ENCODE data around the gene GRID1.

The GRID1 gene

DNA sequence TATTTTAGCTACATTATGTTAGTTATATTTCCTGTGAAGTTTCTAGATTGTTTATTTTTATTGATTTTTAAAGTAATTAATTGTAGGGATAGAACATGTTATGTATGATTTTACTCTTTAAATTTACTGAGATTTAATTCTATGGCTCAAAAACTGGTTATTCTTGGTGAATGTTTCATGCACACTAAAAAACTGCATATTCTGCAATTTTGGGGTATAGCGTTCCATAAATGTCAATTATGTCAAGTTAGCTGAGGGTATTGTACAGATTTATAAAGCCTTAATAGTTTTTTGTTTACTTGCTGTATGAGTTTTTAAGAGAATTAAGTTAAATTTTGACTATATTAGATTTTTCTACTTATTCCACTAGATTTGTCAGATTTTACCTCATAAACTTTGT, 669.7 kb downstream of the GRID1 start:
- Histone ChIP-seq H3K27me3 (ENCODE audit: insufficient read depth, insufficient read length) (no peaks in the 10 kb centered on the region), H3K9ac (ENCODE audit: insufficient read length, low read depth) (no peak overlapping the region), H3K9me3 (ENCODE audit: insufficient read depth, low read length) (no peaks in the 10 kb centered on the region), H3K4me1 (ENCODE audit: insufficient read depth, insufficient read length) (no peaks in the 10 kb centered on the region), H3K4me3 (ENCODE audit: insufficient read length, low read depth) (no peak overlapping the region), H3K36me3 (ENCODE audit: insufficient read depth, insufficient read length, low read length) (no peaks in the 10 kb centered on the region)
- DNase-seq (ENCODE audit: low read depth, low spot score) = no peak
- TF ChIP-seq YY1 (IDR thresholded peaks at IDR 0.05; ENCODE audit: insufficient read depth, insufficient read length) = no peak
- no peak for TF ChIP-seq ZNF274 (IDR thresholded peaks at IDR 0.05; ENCODE audit: low read depth, low read length)
- no peak for TF ChIP-seq SUZ12 (IDR thresholded peaks at IDR 0.05; ENCODE audit: extremely low read depth, insufficient read depth, insufficient read length)

DNA sequence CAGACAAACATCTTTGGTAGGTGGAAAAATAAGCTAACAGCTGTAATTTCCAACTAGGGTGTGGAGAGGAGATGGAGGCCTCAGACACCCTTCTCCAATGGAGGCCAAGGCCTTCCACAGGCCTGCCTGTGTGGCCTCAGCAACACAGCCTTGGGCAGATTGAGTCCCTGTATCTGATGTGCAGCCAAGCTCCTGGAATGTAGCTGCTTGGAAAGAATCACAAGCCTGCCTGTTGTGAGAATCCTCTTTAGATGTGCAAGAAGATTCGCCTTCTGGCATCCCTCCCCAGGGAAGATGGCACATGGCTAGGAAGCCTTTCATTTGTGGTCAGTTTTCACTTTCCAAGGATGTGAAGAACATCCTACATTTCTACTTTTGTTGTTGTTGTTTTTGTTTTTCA, 684.0 kb downstream of the GRID1 start:
- TF ChIP-seq ZNF274 (IDR thresholded peaks at IDR 0.05; ENCODE audit: low read depth, low read length) (no peak), YY1 (IDR thresholded peaks at IDR 0.05; ENCODE audit: insufficient read depth, insufficient read length) (no peak), SUZ12 (IDR thresholded peaks at IDR 0.05; ENCODE audit: extremely low read depth, insufficient read depth, insufficient read length) (no peak)
- Histone ChIP-seq H3K9me3 (ENCODE audit: insufficient read depth, low read length) (no peaks in the 10 kb centered on the region), H3K36me3 (ENCODE audit: insufficient read depth, insufficient read length, low read length) (no peaks in the 10 kb centered on the region), H3K4me1 (ENCODE audit: insufficient read depth, insufficient read length) (no peaks in the 10 kb centered on the region), H3K9ac (ENCODE audit: insufficient read length, low read depth) (no peak overlapping the region), H3K4me3 (ENCODE audit: insufficient read length, low read depth) (no peak overlapping the region), H3K27me3 (ENCODE audit: insufficient read depth, insufficient read length) (no peaks in the 10 kb centered on the region)
- no peak for DNase-seq (ENCODE audit: low read depth, low spot score)

DNA sequence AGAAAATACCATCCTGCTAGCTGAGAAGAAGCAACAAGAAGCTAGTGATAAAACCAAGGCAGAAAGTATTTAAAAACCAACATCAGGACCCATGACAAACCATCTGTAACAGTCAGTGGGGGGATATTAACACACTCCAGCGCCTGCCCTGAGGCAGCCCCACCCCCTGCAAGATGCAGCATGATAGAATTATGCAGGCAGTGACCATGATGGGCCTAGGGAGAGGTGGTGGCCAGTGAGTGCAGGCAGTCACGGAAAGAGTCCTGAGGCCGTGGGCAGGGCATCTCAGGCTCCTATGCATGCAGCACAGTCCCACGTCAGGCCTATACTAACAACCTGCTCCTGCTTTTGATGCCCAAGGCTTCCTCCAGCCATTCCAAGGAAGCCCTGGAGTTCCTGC, 686.9 kb downstream of the GRID1 start:
- no peak for DNase-seq (ENCODE audit: low read depth, low spot score)
- Histone ChIP-seq H3K36me3 (ENCODE audit: insufficient read depth, insufficient read length, low read length) (no peaks in the 10 kb centered on the region), H3K27me3 (ENCODE audit: insufficient read depth, insufficient read length) (no peaks in the 10 kb centered on the region), H3K9me3 (ENCODE audit: insufficient read depth, low read length) (no peaks in the 10 kb centered on the region), H3K4me1 (ENCODE audit: insufficient read depth, insufficient read length) (no peaks in the 10 kb centered on the region), H3K4me3 (ENCODE audit: insufficient read length, low read depth) (no peak overlapping the region), H3K9ac (ENCODE audit: insufficient read length, low read depth) (no peak overlapping the region)
- TF ChIP-seq SUZ12 (IDR thresholded peaks at IDR 0.05; ENCODE audit: extremely low read depth, insufficient read depth, insufficient read length) (no peak), ZNF274 (IDR thresholded peaks at IDR 0.05; ENCODE audit: low read depth, low read length) (no peak), YY1 (IDR thresholded peaks at IDR 0.05; ENCODE audit: insufficient read depth, insufficient read length) (no peak)

DNA sequence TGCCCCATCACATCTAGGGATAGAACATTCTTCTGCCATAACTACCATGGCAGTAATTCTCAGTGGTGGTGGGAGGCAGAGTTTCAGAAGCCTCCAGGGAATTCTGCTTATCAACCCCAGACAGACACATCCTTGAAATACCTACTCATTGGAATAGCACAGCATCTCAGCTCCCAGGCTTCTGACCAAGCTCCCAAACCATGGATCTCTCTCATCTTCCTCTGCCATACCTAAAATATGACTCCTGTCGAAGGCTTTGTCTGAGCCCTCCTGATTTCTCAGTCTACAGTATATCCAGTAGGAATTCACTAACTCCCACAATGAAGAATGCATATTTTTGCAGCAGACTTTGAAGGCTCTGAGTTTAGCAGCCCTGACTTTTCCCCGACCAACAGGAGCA, 687.5 kb downstream of the GRID1 start:
- Histone ChIP-seq H3K4me1 (ENCODE audit: insufficient read depth, insufficient read length) (no peaks in the 10 kb centered on the region), H3K36me3 (ENCODE audit: insufficient read depth, insufficient read length, low read length) (no peaks in the 10 kb centered on the region), H3K4me3 (ENCODE audit: insufficient read length, low read depth) (no peak overlapping the region), H3K9me3 (ENCODE audit: insufficient read depth, low read length) (no peaks in the 10 kb centered on the region), H3K9ac (ENCODE audit: insufficient read length, low read depth) (no peak overlapping the region), H3K27me3 (ENCODE audit: insufficient read depth, insufficient read length) (no peaks in the 10 kb centered on the region)
- DNase-seq (ENCODE audit: low read depth, low spot score) = no peak
- TF ChIP-seq SUZ12 (IDR thresholded peaks at IDR 0.05; ENCODE audit: extremely low read depth, insufficient read depth, insufficient read length) = no peak
- no peak for TF ChIP-seq YY1 (IDR thresholded peaks at IDR 0.05; ENCODE audit: insufficient read depth, insufficient read length)
- no peak for TF ChIP-seq ZNF274 (IDR thresholded peaks at IDR 0.05; ENCODE audit: low read depth, low read length)

GRCh38 chr10:85674851-85675250, 691.7 kb downstream of the GRID1 start:
- H3K9ac ChIP-seq (ENCODE audit: insufficient read length, low read depth) = no peak overlapping the region
- TF ChIP-seq ZNF274 (IDR thresholded peaks at IDR 0.05; ENCODE audit: low read depth, low read length) = no peak
- no peak for TF ChIP-seq YY1 (IDR thresholded peaks at IDR 0.05; ENCODE audit: insufficient read depth, insufficient read length)
- TF ChIP-seq SUZ12 (IDR thresholded peaks at IDR 0.05; ENCODE audit: extremely low read depth, insufficient read depth, insufficient read length) = no peak
- peaks cover 8% of the 10 kb centered on the region; the same call in 1 of the 2 replicates for H3K9me3 ChIP-seq (ENCODE audit: insufficient read depth, low read length)
- no peaks in the 10 kb centered on the region for H3K4me1 ChIP-seq (ENCODE audit: insufficient read depth, insufficient read length)
- no peaks in the 10 kb centered on the region for H3K36me3 ChIP-seq (ENCODE audit: insufficient read depth, insufficient read length, low read length)
- DNase-seq (ENCODE audit: low read depth, low spot score) = no peak
- H3K27me3 ChIP-seq (ENCODE audit: insufficient read depth, insufficient read length) = no peaks in the 10 kb centered on the region
- H3K4me3 ChIP-seq (ENCODE audit: insufficient read length, low read depth) = no peak overlapping the region

- Histone ChIP-seq H3K9ac (ENCODE audit: insufficient read length, low read depth) (no peak overlapping the region), H3K9me3 (ENCODE audit: insufficient read depth, low read length) (peaks cover 8% of the 10 kb centered on the region; the same call in 1 of the 2 replicates), H3K4me3 (ENCODE audit: insufficient read length, low read depth) (no peak overlapping the region), H3K27me3 (ENCODE audit: insufficient read depth, insufficient read length) (no peaks in the 10 kb centered on the region), H3K4me1 (ENCODE audit: insufficient read depth, insufficient read length) (peaks cover under 1% of the 10 kb centered on the region), H3K36me3 (ENCODE audit: insufficient read depth, insufficient read length, low read length) (no peaks in the 10 kb centered on the region)
- no peak for TF ChIP-seq YY1 (IDR thresholded peaks at IDR 0.05; ENCODE audit: insufficient read depth, insufficient read length)
- TF ChIP-seq SUZ12 (IDR thresholded peaks at IDR 0.05; ENCODE audit: extremely low read depth, insufficient read depth, insufficient read length) = no peak
- TF ChIP-seq ZNF274 (IDR thresholded peaks at IDR 0.05; ENCODE audit: low read depth, low read length) = no peak
- DNase-seq (ENCODE audit: low read depth, low spot score) = no peak
These were observed 693.3 kb downstream of the GRID1 start for GRCh38 chr10:85673270-85673669.

- peaks cover 3% of the 10 kb centered on the region for H3K4me1 ChIP-seq (ENCODE audit: insufficient read depth, insufficient read length)
- no peak for DNase-seq (ENCODE audit: low read depth, low spot score)
- no peaks in the 10 kb centered on the region for H3K27me3 ChIP-seq (ENCODE audit: insufficient read depth, insufficient read length)
- no peak for TF ChIP-seq ZNF274 (IDR thresholded peaks at IDR 0.05; ENCODE audit: low read depth, low read length)
- no peak for TF ChIP-seq SUZ12 (IDR thresholded peaks at IDR 0.05; ENCODE audit: extremely low read depth, insufficient read depth, insufficient read length)
- no peak for TF ChIP-seq YY1 (IDR thresholded peaks at IDR 0.05; ENCODE audit: insufficient read depth, insufficient read length)
- no peak overlapping the region for H3K9ac ChIP-seq (ENCODE audit: insufficient read length, low read depth)
- peaks cover 8% of the 10 kb centered on the region; the same call in 1 of the 2 replicates for H3K9me3 ChIP-seq (ENCODE audit: insufficient read depth, low read length)
- H3K36me3 ChIP-seq (ENCODE audit: insufficient read depth, insufficient read length, low read length) = no peaks in the 10 kb centered on the region
- no peak overlapping the region for H3K4me3 ChIP-seq (ENCODE audit: insufficient read length, low read depth)
These were observed 695.1 kb downstream of the GRID1 start for GRCh38 chr10:85671530-85671929.
